T-cell (primary cell): ENCODE measurements around the gene GARRE1. TPM values are rescaled to one million over a fixed set of nuclear protein-coding genes. Genes with fewer than 3 reads are reported as not detected.

Experiments
- ATAC-seq, 4 experiments: fragments of 200-7000 bp in 3 of 4; fragments of 150-1000 bp in 1 of 4; cut with Tn5 transposase; replicated peaks in 1 of 4; 1 replicate in 3 of 4; 2 replicates in 1 of 4; pipeline ENCODE4 v1.10.0; 2021; ENCODE audit warnings: moderate library complexity in 3 of 4, mild to moderate bottlenecking in 2 of 4, moderate number of reproducible peaks in 1 of 4
- CTCF ChIA-PET, 2 donors: fragments of 300-600 bp; sonication (Branson Sonifier 250); formaldehyde crosslinking; loops; one replicate each; lab custom pipeline; 2022; ENCODE audit warnings: antibody characterized with exemption in 2 of 2; lab: Charles Lee
- POLR2A ChIA-PET, 2 donors: fragments of 300-600 bp; sonication (Branson Sonifier 250); formaldehyde crosslinking; loops; one replicate each; lab custom pipeline; 2022; ENCODE audit warnings: antibody characterized with exemption in 2 of 2; lab: Charles Lee
- DNase-seq, 35 experiments: peaks; one replicate each; pipeline versions ENCODE4 v3.0.0 to v3.0.0-alpha.2; 2013 to 2023
- H3K27ac ChIP-seq: one replicate; pipeline ENCODE4 v1.5.1; 2013; ENCODE audit warnings: low read length
- H3K27me3 ChIP-seq, 2 experiments: replicated peaks in 1 of 2; 1 replicate in 1 of 2; 2 replicates in 1 of 2; pipeline versions ENCODE4 v1.6.1 to v1.7.0; 2013; ENCODE audit warnings: low read length in 1 of 2, mixed read lengths in 1 of 2; ENCODE audit not compliant: control insufficient read depth in 2 of 2, insufficient read depth in 2 of 2; ENCODE audit errors: extremely low read depth in 1 of 2
- H3K36me3 ChIP-seq, 2 donors: 1 replicate in 1 of 2; 2 replicates in 1 of 2; pipeline versions ENCODE4 v1.6.1 to v1.7.0; 2013; ENCODE audit warnings: low read length in 1 of 2; ENCODE audit not compliant: control insufficient read depth in 2 of 2, insufficient read depth in 1 of 2; ENCODE audit errors: extremely low read depth in 1 of 2
- H3K4me1 ChIP-seq, 2 experiments: 1 replicate in 1 of 2; 2 replicates in 1 of 2; pipeline versions ENCODE4 v1.6.1 to v1.7.0; 2013; ENCODE audit warnings: low read length in 2 of 2, mixed read lengths in 1 of 2; ENCODE audit not compliant: insufficient read depth in 2 of 2, control insufficient read depth in 1 of 2; ENCODE audit errors: extremely low read depth in 1 of 2
- H3K4me3 ChIP-seq, 2 donors: 1 replicate in 1 of 2; 2 replicates in 1 of 2; pipeline versions ENCODE4 v1.5.1 to v1.7.0; 2013; ENCODE audit warnings: mild to moderate bottlenecking in 2 of 2, low read length in 1 of 2, moderate library complexity in 1 of 2; ENCODE audit not compliant: control insufficient read depth in 1 of 2; ENCODE audit errors: extremely low read depth in 1 of 2
- H3K9me3 ChIP-seq: 2 replicates; pipeline ENCODE4 v1.7.0; 2013
- H3K27ac Mint-ChIP-seq, 2 donors: one replicate each; pipeline ENCODE4 v1.8.0; 2020 to 2021; ENCODE audit warnings: mild to moderate bottlenecking in 2 of 2, mixed read lengths in 2 of 2
- H3K27me3 Mint-ChIP-seq, 2 donors: one replicate each; pipeline ENCODE4 v1.8.0; 2021 to 2022; ENCODE audit warnings: mixed read lengths in 2 of 2
- H3K36me3 Mint-ChIP-seq: one replicate; pipeline ENCODE4 v1.8.0; 2021; ENCODE audit warnings: mixed read lengths
- H3K4me1 Mint-ChIP-seq, 3 donors: one replicate each; pipeline ENCODE4 v1.8.0; 2020 to 2022; ENCODE audit warnings: mixed read lengths in 3 of 3, mild to moderate bottlenecking in 1 of 3
- H3K4me3 Mint-ChIP-seq, 3 donors: one replicate each; pipeline ENCODE4 v1.8.0; 2020 to 2022; ENCODE audit warnings: mild to moderate bottlenecking in 3 of 3, mixed read lengths in 3 of 3, moderate library complexity in 3 of 3
- H3K9me3 Mint-ChIP-seq, 3 donors: one replicate each; pipeline ENCODE4 v1.8.0; 2020 to 2022; ENCODE audit warnings: mixed read lengths in 3 of 3
- WGBS: methylation state at CpG from one replicate; pipeline ENCODE4 v1.1.5; 2013; ENCODE audit warnings: missing lambda C conversion rate; ENCODE audit not compliant: insufficient coverage; 5-methylcytosine and 5-hydroxymethylcytosine counted together
- total RNA-seq, 35 experiments: library from RNA in 6 of 35; stranded (reverse) in 6 of 35; fragments of 120-200 nt in 1 of 35; gene quantifications; one replicate each; pipeline versions ENCODE4 v1.2.1 to v1.2.4 and lab custom pipeline; 2013 to 2026

GARRE1 gene
- total RNA-seq, 5 donors from 2014 or later (not counting 1 experiment from before 2014, with no cell fraction given) = 31.8 to 51.6 (median 34.8) TPM

GRCh38 chr19:34220472-34221063, 33.8 kb upstream of the GARRE1 start:
- POLR2A ChIA-PET = no interaction called here
- peaks cover 52% of the 10 kb centered on the region for H3K36me3 Mint-ChIP-seq

GRCh38 chr19:34222386-34222785, 32.0 kb upstream of the GARRE1 start:
- Histone ChIP-seq H3K27ac (no peak overlapping the region), H3K4me1 (peaks cover 20 to 32% of the 10 kb centered on the region in 2 experiments), H3K9me3 (no peaks in the 10 kb centered on the region), H3K36me3 (peaks cover 2 to 80% of the 10 kb centered on the region in 2 donors), H3K27me3 (no peaks in the 10 kb centered on the region), H3K4me3 (no peak overlapping the region)
- 100% methylated on average over 1 of the region's 1 CpG for WGBS
- no peak for DNase-seq
- H3K9me3 Mint-ChIP-seq = no peaks in the 10 kb centered on the region
- ChIA-PET POLR2A (interaction anchor here (0.5 to 0.6 kb wide), 2 partner anchors 73 to 163 kb away, joined by 4 to 14 read pairs; no protein-coding TSS in a partner anchor), CTCF (interaction anchor here (0.9 to 1.5 kb wide), 2 partner anchors 12 to 114 kb away, joined by 3 read pairs; no protein-coding TSS in a partner anchor)
- peaks cover 63 to 66% (median 65%) of the 10 kb centered on the region in 3 donors for H3K4me1 Mint-ChIP-seq
- ATAC-seq = no peak
- H3K4me3 Mint-ChIP-seq = no peak overlapping the region
- H3K27me3 Mint-ChIP-seq = no peaks in the 10 kb centered on the region
- H3K36me3 Mint-ChIP-seq = peaks cover 58% of the 10 kb centered on the region
- peak overlapping the region in 1 of 2 donors; percentile 8 for H3K27ac Mint-ChIP-seq

More at GRCh38 chr19:34220472-34221063, 33.8 kb upstream of the GARRE1 start:
- CTCF ChIA-PET = interaction anchor here (0.6 to 1.6 kb wide), 8 partner anchors 11 to 437 kb away, joined by 3 to 8 read pairs (median 4); no protein-coding TSS in a partner anchor
- no peaks in the 10 kb centered on the region for H3K9me3 Mint-ChIP-seq
- H3K4me3 ChIP-seq = no peak overlapping the region
- peaks cover 2 to 69% of the 10 kb centered on the region in 2 donors for H3K36me3 ChIP-seq
- H3K4me1 Mint-ChIP-seq = peaks cover 57 to 64% (median 62%) of the 10 kb centered on the region in 3 donors
- H3K4me3 Mint-ChIP-seq = no peak overlapping the region
- no peak overlapping the region for H3K27ac ChIP-seq
- peak in 34 of 35 experiments; percentile 19 to 79 (median 47) for DNase-seq
- no peaks in the 10 kb centered on the region for H3K27me3 ChIP-seq
- WGBS = 67% methylated on average over 2 of the region's 4 CpGs
- no peak for ATAC-seq
- peaks cover 20 to 31% of the 10 kb centered on the region in 2 experiments for H3K4me1 ChIP-seq
- H3K9me3 ChIP-seq = no peaks in the 10 kb centered on the region
- no peaks in the 10 kb centered on the region for H3K27me3 Mint-ChIP-seq
- H3K27ac Mint-ChIP-seq = peak overlapping the region; percentile 36 to 58

DNA sequence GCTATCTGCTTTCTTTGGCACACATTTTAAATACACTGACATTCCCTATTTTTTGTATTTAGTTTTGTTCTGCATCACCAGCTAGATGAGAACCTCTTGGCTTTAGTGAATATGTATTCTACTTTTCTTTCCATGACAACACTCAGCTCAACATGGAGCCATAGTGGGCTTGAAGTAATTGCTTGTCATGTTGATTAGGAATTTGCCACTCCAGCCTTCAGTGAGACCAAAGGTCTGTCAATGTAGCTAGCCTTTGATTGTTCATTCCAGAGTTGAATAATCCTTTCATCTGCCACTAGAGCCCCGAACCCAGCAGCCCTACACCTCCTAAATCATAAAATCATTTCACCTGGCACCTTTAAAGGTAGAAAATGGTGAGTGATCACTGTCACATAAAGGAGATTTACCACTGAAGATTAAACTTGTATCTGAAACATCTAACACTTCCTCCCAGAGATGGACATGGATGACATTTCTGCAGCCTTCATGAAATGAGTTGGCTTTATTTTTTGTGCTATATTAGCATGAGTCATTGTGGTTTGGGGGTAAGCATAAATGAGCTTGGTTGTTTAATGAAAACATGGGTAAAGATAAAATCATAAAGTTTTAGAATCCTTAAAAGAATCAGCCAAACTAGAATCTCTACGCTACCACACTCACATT, 29.2 kb upstream of the GARRE1 start:
- ATAC-seq (peak in 3 of 4 experiments; percentile 34 to 56 (median 51)), DNase-seq (no peak)
- Mint-ChIP-seq H3K4me1 (peaks cover 39 to 44% (median 41%) of the 10 kb centered on the region in 3 donors), H3K27me3 (no peaks in the 10 kb centered on the region), H3K9me3 (no peaks in the 10 kb centered on the region), H3K36me3 (peaks cover 68% of the 10 kb centered on the region), H3K4me3 (peak overlapping the region in 1 of 3 donors; percentile 14), H3K27ac (peak overlapping the region; percentile 83)
- Histone ChIP-seq H3K27me3 (no peaks in the 10 kb centered on the region), H3K9me3 (no peaks in the 10 kb centered on the region), H3K27ac (no peak overlapping the region), H3K4me3 (no peak overlapping the region), H3K36me3 (peaks cover 2 to 91% of the 10 kb centered on the region in 2 donors), H3K4me1 (peaks cover 0 to 16% of the 10 kb centered on the region in 2 experiments)
- ChIA-PET POLR2A (no interaction called here), CTCF (interaction anchor here in 1 of 2 donors (0.5 to 1.0 kb wide), 2 partner anchors 9 to 15 kb away, joined by 3 to 7 read pairs; no protein-coding TSS in a partner anchor)
- WGBS = no CpG with 5 or more reads among the region's 2 CpGs

- Histone ChIP-seq H3K9me3 (no peaks in the 10 kb centered on the region), H3K27ac (no peak overlapping the region), H3K4me3 (no peak overlapping the region), H3K36me3 (peaks cover 2 to 91% of the 10 kb centered on the region in 2 donors), H3K27me3 (no peaks in the 10 kb centered on the region), H3K4me1 (peaks cover 0 to 16% of the 10 kb centered on the region in 2 experiments)
- POLR2A ChIA-PET = interaction anchor here (0.5 to 0.8 kb wide), 2 partner anchors 201 to 801 kb away, joined by 3 to 10 read pairs; no protein-coding TSS in a partner anchor
- H3K36me3 Mint-ChIP-seq = peaks cover 66% of the 10 kb centered on the region
- peak overlapping the region; percentile 83 for H3K27ac Mint-ChIP-seq
- no peaks in the 10 kb centered on the region for H3K9me3 Mint-ChIP-seq
- CTCF ChIA-PET = interaction anchor here in 1 of 2 donors (0.7 to 1.2 kb wide), 4 partner anchors 16 to 150 kb away, joined by 3 to 8 read pairs (median 3); no protein-coding TSS in a partner anchor
- H3K27me3 Mint-ChIP-seq = no peaks in the 10 kb centered on the region
- peaks cover 34 to 40% (median 37%) of the 10 kb centered on the region in 3 donors for H3K4me1 Mint-ChIP-seq
- ATAC-seq (no peak), DNase-seq (no peak)
- H3K4me3 Mint-ChIP-seq = peak overlapping the region in 1 of 3 donors; percentile 14
Observed at GRCh38 chr19:34225659-34226015, 28.7 kb upstream of the GARRE1 start.

DNA sequence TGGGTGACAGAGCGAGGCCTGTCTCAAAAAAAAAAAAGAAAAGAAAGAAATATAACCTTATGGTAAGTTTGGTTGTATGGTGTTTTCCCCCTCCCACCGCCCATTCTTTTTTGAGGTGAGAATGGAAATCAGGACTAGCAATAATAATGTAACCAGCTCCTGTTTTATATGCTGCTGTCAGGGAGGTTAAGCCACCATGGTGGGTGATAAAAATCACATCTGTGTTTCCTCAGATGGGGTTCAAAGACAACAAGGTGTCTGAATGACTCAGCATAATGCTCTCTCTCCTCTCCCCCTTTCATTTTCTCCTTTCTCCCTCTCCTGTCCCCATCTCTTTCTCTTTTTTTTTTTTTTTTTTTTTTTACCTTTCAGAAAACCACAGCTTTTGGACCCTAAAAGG, 28.3 kb upstream of the GARRE1 start:
- DNase-seq (no peak), ATAC-seq (peak in 2 of 4 experiments; percentile 23 to 43)

DNA sequence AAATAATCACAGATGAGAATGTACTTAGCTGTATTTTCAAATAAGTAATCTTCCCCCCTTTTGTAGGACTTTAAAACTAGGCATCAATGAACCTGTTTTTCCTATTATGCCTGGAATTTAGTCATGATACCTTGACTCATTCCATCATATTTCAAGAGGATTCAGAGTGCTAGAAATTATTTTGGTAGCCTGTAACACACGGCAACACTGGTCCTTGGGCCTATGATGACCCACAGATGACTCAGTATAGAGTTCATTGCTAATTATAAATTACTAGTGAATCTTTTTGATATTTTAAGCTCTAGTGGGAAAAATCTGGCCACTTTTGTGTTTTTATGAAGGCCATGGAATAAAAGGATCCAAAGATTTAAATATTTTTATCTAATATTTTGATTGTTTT, 26.0 kb upstream of the GARRE1 start:
- Mint-ChIP-seq H3K27me3 (no peaks in the 10 kb centered on the region), H3K27ac (no peak overlapping the region), H3K4me3 (no peak overlapping the region), H3K9me3 (no peaks in the 10 kb centered on the region), H3K36me3 (peaks cover 44% of the 10 kb centered on the region), H3K4me1 (peaks cover 36 to 50% (median 47%) of the 10 kb centered on the region in 3 donors)
- Histone ChIP-seq H3K9me3 (no peaks in the 10 kb centered on the region), H3K4me1 (peaks cover 0 to 26% of the 10 kb centered on the region in 2 experiments), H3K36me3 (peaks cover 0 to 67% of the 10 kb centered on the region in 2 donors), H3K4me3 (no peak overlapping the region), H3K27me3 (no peaks in the 10 kb centered on the region), H3K27ac (no peak overlapping the region)
- ChIA-PET POLR2A (no interaction called here), CTCF (no interaction called here)
- WGBS = no CpG with 5 or more reads among the region's 1 CpG
- ATAC-seq (no peak), DNase-seq (no peak)

More for the DNA sequence above, 28.3 kb upstream of the GARRE1 start:
- H3K4me1 Mint-ChIP-seq = peaks cover 32 to 38% (median 33%) of the 10 kb centered on the region in 3 donors
- H3K36me3 Mint-ChIP-seq = peaks cover 63% of the 10 kb centered on the region
- Histone ChIP-seq H3K36me3 (peaks cover 2 to 90% of the 10 kb centered on the region in 2 donors), H3K4me1 (peaks cover 0 to 16% of the 10 kb centered on the region in 2 experiments), H3K27me3 (no peaks in the 10 kb centered on the region), H3K27ac (no peak overlapping the region), H3K4me3 (no peak overlapping the region), H3K9me3 (no peaks in the 10 kb centered on the region)
- no peak overlapping the region for H3K4me3 Mint-ChIP-seq
- H3K27me3 Mint-ChIP-seq = no peaks in the 10 kb centered on the region
- ChIA-PET CTCF (interaction anchor here (0.6 to 1.2 kb wide), 6 partner anchors 11 to 150 kb away, joined by 3 to 8 read pairs (median 4); no protein-coding TSS in a partner anchor), POLR2A (interaction anchor here (0.5 to 0.8 kb wide), 4 partner anchors 16 to 802 kb away, joined by 3 to 10 read pairs (median 4); no protein-coding TSS in a partner anchor)
- WGBS = no CpG with 5 or more reads among the region's 2 CpGs
- H3K27ac Mint-ChIP-seq = peak overlapping the region; percentile 83
- H3K9me3 Mint-ChIP-seq = no peaks in the 10 kb centered on the region
